Astrocyte (in vitro differentiated cells and primary cell): Measurements from ENCODE around the gene GPRC5A. TPM values are rescaled to one million over a fixed set of nuclear protein-coding genes. Genes with fewer than 3 reads are reported as not detected.

Experiments
- DNase-seq: peaks from one replicate; pipeline ENCODE4 v3.0.0-alpha.2; 2010; ENCODE audit warnings: low read depth
- FAIRE-seq: peaks from 2 replicates; lab custom pipeline; 2011; peaks lifted over from hg19 to GRCh38; lab: Jason Lieb, UNC
- H2AFZ ChIP-seq: 2 replicates; pipeline ENCODE4 v1.6.0; 2012; ENCODE audit warnings: low read depth, low read length, inconsistent platforms
- H3K27ac ChIP-seq: 2 replicates; pipeline ENCODE4 v1.5.1; 2011; ENCODE audit warnings: low read depth, low read length, inconsistent platforms
- H3K27me3 ChIP-seq: 2 replicates; pipeline ENCODE4 v1.6.0; 2011; ENCODE audit warnings: low read length, inconsistent platforms; ENCODE audit not compliant: insufficient read depth
- H3K36me3 ChIP-seq: 2 replicates; pipeline ENCODE4 v1.5.1; 2011; ENCODE audit warnings: low read length, inconsistent platforms; ENCODE audit not compliant: insufficient read depth
- H3K4me1 ChIP-seq: 2 replicates; pipeline ENCODE4 v1.5.1; 2011; ENCODE audit warnings: low read length, inconsistent platforms; ENCODE audit not compliant: insufficient read depth
- H3K4me2 ChIP-seq: 2 replicates; pipeline ENCODE4 v1.6.0; 2012; ENCODE audit warnings: low read length, inconsistent platforms
- H3K4me3 ChIP-seq: 2 replicates; pipeline ENCODE4 v1.5.1; 2011; ENCODE audit warnings: low read depth, mild to moderate bottlenecking, low read length, inconsistent platforms; ENCODE audit not compliant: insufficient read depth
- H3K79me2 ChIP-seq: 2 replicates; pipeline ENCODE4 v1.6.0; 2012; ENCODE audit warnings: mild to moderate bottlenecking, low read length, inconsistent platforms; ENCODE audit not compliant: insufficient read depth
- H3K9ac ChIP-seq: 2 replicates; pipeline ENCODE4 v1.6.0; 2012; ENCODE audit warnings: mild to moderate bottlenecking, low read length, inconsistent platforms
- H3K9me3 ChIP-seq: 2 replicates; pipeline ENCODE4 v1.5.1; 2012; ENCODE audit warnings: low read depth, mild to moderate bottlenecking, low read length, inconsistent platforms; ENCODE audit not compliant: insufficient read depth
- H4K20me1 ChIP-seq: 2 replicates; pipeline ENCODE4 v1.6.0; 2012; ENCODE audit warnings: low read length, inconsistent platforms; ENCODE audit not compliant: insufficient read depth
- H3K27ac Mint-ChIP-seq: one replicate; pipeline ENCODE4 v1.8.0; 2021; ENCODE audit warnings: mild to moderate bottlenecking, mixed read lengths; ENCODE audit not compliant: unreplicated experiment
- H3K27me3 Mint-ChIP-seq: one replicate; pipeline ENCODE4 v1.8.0; 2021; ENCODE audit warnings: low read depth, mixed read lengths; ENCODE audit not compliant: unreplicated experiment
- H3K36me3 Mint-ChIP-seq: one replicate; pipeline ENCODE4 v1.8.0; 2021; ENCODE audit warnings: low read depth, mixed read lengths; ENCODE audit not compliant: unreplicated experiment
- H3K4me1 Mint-ChIP-seq: one replicate; pipeline ENCODE4 v1.8.0; 2021; ENCODE audit warnings: low read depth, mixed read lengths; ENCODE audit not compliant: unreplicated experiment
- H3K4me3 Mint-ChIP-seq: one replicate; pipeline ENCODE4 v1.8.0; 2021; ENCODE audit warnings: mild to moderate bottlenecking, moderate library complexity, mixed read lengths; ENCODE audit not compliant: unreplicated experiment
- H3K9me3 Mint-ChIP-seq: one replicate; pipeline ENCODE4 v1.8.0; 2021; ENCODE audit warnings: mild to moderate bottlenecking, mixed read lengths; ENCODE audit not compliant: unreplicated experiment
- EZH2 ChIP-seq: IDR thresholded peaks from 2 replicates; pipeline ENCODE4 v1.6.1; 2012; ENCODE audit warnings: mild to moderate bottlenecking, low read length, inconsistent platforms; ENCODE audit not compliant: insufficient read depth
- total RNA-seq: library from RNA; stranded (reverse); gene quantifications from 2 replicates; pipeline ENCODE4 v1.2.1, GENCODE V29; 2021
- TF ChIP-seq, protein P1 (sequence below): IDR thresholded peaks from 2 replicates; pipeline ENCODE4 v1.5.1; 2011; ENCODE audit warnings: low read depth, mild to moderate bottlenecking, inconsistent platforms, low read length, moderate library complexity; ENCODE audit not compliant: insufficient read depth

The GPRC5A gene
- total RNA-seq, 1 donor from 2014 or later: 12.5 TPM

DNA sequence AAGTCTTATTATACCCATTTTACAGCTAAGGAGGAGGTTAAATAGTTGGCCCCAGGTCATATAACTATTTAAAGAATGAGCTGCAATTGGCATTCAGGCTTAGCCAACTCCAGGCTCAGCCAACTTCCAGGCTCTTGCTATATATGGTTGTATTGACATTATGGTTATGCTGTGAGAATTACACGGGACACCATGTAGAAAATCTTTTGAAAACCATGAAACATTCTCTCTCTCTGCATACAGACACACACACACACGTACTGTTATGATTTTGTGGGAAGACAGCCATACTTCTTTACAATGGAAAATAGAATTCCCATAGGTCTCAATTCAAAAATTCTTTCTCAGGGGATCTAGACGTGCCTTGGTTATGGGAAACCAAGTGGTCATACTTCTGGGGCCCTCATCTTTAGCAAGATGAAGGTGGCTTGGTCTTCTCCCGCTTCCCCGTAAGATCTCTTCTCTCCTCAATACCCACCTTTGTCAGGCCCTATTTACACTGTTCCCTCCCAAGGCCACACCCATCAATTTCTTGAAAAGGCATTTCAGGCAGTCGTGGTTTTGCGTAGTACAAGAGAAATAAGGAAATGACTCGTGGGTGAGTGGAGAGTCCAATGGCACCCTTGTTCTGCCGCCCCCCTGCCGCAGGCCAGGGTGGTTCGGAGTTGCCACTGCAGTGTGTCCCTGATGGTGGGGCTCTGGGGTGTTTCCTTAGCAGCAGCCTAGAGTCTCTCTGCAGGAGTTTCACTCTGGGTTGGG is 10.0 kb upstream of the GPRC5A start:
- Mint-ChIP-seq H3K9me3 (peaks cover 3% of the 10 kb centered on the region), H3K4me3 (no peak overlapping the region), H3K4me1 (peaks cover 21% of the 10 kb centered on the region), H3K27ac (no peak overlapping the region), H3K36me3 (no peaks in the 10 kb centered on the region), H3K27me3 (peaks cover 3% of the 10 kb centered on the region)
- Histone ChIP-seq H3K27ac (peak overlapping the region; percentile 9), H3K79me2 (no peaks in the 10 kb centered on the region), H3K9ac (no peak overlapping the region), H3K27me3 (no peaks in the 10 kb centered on the region), H3K4me2 (peak overlapping the region; percentile 40), H3K9me3 (no peaks in the 10 kb centered on the region), H3K4me3 (no peak overlapping the region), H2AFZ (peak overlapping the region; percentile 39), H3K4me1 (peaks cover 15% of the 10 kb centered on the region), H3K36me3 (no peaks in the 10 kb centered on the region), H4K20me1 (no peaks in the 10 kb centered on the region)
- peak; percentile 47 for DNase-seq
- no peak for FAIRE-seq
- no peak for TF ChIP-seq EZH2
- TF ChIP-seq, protein P1, sequence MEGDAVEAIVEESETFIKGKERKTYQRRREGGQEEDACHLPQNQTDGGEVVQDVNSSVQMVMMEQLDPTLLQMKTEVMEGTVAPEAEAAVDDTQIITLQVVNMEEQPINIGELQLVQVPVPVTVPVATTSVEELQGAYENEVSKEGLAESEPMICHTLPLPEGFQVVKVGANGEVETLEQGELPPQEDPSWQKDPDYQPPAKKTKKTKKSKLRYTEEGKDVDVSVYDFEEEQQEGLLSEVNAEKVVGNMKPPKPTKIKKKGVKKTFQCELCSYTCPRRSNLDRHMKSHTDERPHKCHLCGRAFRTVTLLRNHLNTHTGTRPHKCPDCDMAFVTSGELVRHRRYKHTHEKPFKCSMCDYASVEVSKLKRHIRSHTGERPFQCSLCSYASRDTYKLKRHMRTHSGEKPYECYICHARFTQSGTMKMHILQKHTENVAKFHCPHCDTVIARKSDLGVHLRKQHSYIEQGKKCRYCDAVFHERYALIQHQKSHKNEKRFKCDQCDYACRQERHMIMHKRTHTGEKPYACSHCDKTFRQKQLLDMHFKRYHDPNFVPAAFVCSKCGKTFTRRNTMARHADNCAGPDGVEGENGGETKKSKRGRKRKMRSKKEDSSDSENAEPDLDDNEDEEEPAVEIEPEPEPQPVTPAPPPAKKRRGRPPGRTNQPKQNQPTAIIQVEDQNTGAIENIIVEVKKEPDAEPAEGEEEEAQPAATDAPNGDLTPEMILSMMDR: no peak

DNA sequence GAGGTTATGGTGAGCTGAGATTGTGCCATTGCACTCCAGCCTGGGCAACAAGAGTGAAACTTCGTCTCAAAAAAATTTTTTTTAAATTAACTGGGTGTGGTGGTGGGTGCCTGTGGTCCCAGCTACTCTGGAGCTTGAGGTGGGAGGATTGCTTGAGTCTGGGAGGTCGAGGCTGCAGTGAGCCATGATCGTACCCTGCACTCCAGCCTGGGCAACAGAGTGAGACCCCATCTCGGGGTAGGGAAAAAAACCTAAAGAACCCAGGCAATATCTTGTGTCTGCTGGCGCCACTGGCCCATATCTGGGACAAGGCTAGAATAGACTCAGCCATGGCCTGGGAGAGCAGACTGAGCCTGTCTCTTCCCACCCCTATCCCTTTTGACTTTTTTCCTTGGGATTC is 9.1 kb upstream of the GPRC5A start:
- Histone ChIP-seq H4K20me1 (no peaks in the 10 kb centered on the region), H3K27me3 (no peaks in the 10 kb centered on the region), H3K4me2 (no peak overlapping the region), H3K79me2 (no peaks in the 10 kb centered on the region), H3K9ac (no peak overlapping the region), H3K27ac (no peak overlapping the region), H2AFZ (no peak overlapping the region), H3K4me3 (no peak overlapping the region), H3K4me1 (peaks cover 15% of the 10 kb centered on the region), H3K36me3 (no peaks in the 10 kb centered on the region), H3K9me3 (no peaks in the 10 kb centered on the region)
- FAIRE-seq (no peak), DNase-seq (no peak)
- H3K27ac Mint-ChIP-seq: no peak overlapping the region
- no peaks in the 10 kb centered on the region for H3K36me3 Mint-ChIP-seq
- H3K4me1 Mint-ChIP-seq: peaks cover 21% of the 10 kb centered on the region
- peaks cover 3% of the 10 kb centered on the region for H3K27me3 Mint-ChIP-seq
- TF ChIP-seq, protein P1: no peak
- no peak for TF ChIP-seq EZH2
- no peak overlapping the region for H3K4me3 Mint-ChIP-seq
- H3K9me3 Mint-ChIP-seq: peaks cover 2% of the 10 kb centered on the region
